Measurements from ENCODE around the gene MRPL55. TPM values are rescaled to one million over a fixed set of nuclear protein-coding genes. Genes with fewer than 3 reads are reported as not detected.

Gene MRPL55
- total and polyA plus RNA-seq, 12 donors = 38.0 to 174 (median 48.2) TPM

GRCh38 chr1:228081144-228081543 is 28.0 kb downstream of the MRPL55 start:
- intact Hi-C loops (cut with DNase I) = no loop called here

GRCh38 chr1:228079601-228080263 is 29.4 kb downstream of the MRPL55 start:
- Histone ChIP-seq H3K27me3 (peaks cover 0 to 4% (median 0%) of the 10 kb centered on the region in 7 donors), H3K4me1 (peaks cover 11 to 27% (median 23%) of the 10 kb centered on the region in 9 donors), H3K9me3 (no peaks in the 10 kb centered on the region), H3K4me3 (no peak overlapping the region), H3K27ac (no peak overlapping the region), H3K36me3 (no peaks in the 10 kb centered on the region)
- intact Hi-C loops (cut with DNase I) = no loop called here
- 90 to 94% methylated on average over 7 of the region's 7 CpGs for WGBS, 2 donors
- ATAC-seq (no peak), DNase-seq (no peak)
- TF ChIP-seq CTCF (IDR thresholded peaks at IDR 0.05) = no peak

More at GRCh38 chr1:228081144-228081543, 28.0 kb downstream of the MRPL55 start:
- DNase-seq (no peak), ATAC-seq (no peak)
- TF ChIP-seq CTCF (IDR thresholded peaks at IDR 0.05) = no peak
- 81 to 93% methylated on average over 7 of the region's 7 CpGs for WGBS, 2 donors
- Histone ChIP-seq H3K27me3 (no peaks in the 10 kb centered on the region), H3K9me3 (no peaks in the 10 kb centered on the region), H3K27ac (peak overlapping the region in 2 of 10 donors; percentile 100), H3K4me3 (peak overlapping the region in 9 of 10 donors; percentile 71 to 100 (median 91)), H3K36me3 (no peaks in the 10 kb centered on the region), H3K4me1 (peaks cover 19 to 41% (median 37%) of the 10 kb centered on the region in 9 donors)

- Histone ChIP-seq H3K4me1 (peaks cover 11 to 20% (median 16%) of the 10 kb centered on the region in 9 donors), H3K4me3 (no peak overlapping the region), H3K27ac (no peak overlapping the region), H3K27me3 (peaks cover 0 to 4% (median 0%) of the 10 kb centered on the region in 7 donors), H3K9me3 (no peaks in the 10 kb centered on the region), H3K36me3 (no peaks in the 10 kb centered on the region)
- intact Hi-C loops (cut with DNase I) = no loop called here
- TF ChIP-seq CTCF (IDR thresholded peaks at IDR 0.05) = no peak
- WGBS, 2 donors = 89 to 95% methylated on average over 7 of the region's 7 CpGs
- ATAC-seq (no peak), DNase-seq (no peak)
Observed at GRCh38 chr1:228079013-228079412, 30.1 kb downstream of the MRPL55 start.

GRCh38 chr1:228077565-228078330 is 31.4 kb downstream of the MRPL55 start:
- Histone ChIP-seq H3K9me3 (no peaks in the 10 kb centered on the region), H3K27me3 (peaks cover 0 to 10% (median 5%) of the 10 kb centered on the region in 7 donors), H3K4me3 (no peak overlapping the region), H3K4me1 (peaks cover 10 to 13% (median 11%) of the 10 kb centered on the region in 9 donors), H3K27ac (no peak overlapping the region), H3K36me3 (no peaks in the 10 kb centered on the region)
- DNase-seq (no peak), ATAC-seq (no peak)
- no peak for TF ChIP-seq CTCF (IDR thresholded peaks at IDR 0.05)
- 54 to 56% methylated on average over 10 of the region's 10 CpGs for WGBS, 2 donors
- intact Hi-C loops (cut with DNase I) = no loop called here

Data from heart right ventricle (tissue), 16 donors.